Measurements from ENCODE around the gene DLG3.
"Not testable (repeated sequence)": the region's sequence is repeated elsewhere in the genome, so short reads cannot be mapped to it uniquely, and the experiment has no call there.

Gene DLG3
- 0 to 1.8 (median 0.03) reads per million in 17 experiments for total RNA-seq

DNA sequence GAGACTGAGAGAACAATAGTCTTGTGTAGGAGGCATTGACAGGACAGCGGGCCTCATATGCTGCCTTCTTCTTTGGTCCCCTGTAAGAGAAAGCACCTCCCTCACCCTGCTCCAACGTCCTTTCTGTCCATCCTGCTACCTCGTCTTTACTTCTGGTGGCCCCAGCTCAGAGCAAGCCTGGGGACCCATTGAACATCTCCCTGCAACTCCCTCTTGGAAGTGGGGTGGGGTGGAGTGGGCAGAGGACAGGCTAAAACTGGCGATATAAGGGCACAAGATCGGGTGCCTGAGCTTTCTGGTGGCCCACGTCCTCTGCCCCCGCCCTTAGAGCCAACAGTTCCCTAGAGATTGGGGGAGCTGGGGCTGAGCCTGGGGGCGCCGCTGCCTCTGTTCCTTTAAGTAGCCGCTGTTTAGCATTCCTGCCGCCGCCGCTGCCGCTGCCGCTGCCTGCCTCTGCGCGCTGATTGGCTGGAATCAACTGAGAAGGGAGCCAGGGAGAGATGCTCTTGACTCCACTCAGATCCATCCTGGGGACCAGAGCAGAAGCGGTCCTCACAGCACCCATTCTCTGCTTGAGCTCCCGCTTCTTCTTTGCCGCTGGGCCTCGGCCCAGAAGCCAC, at the start of gene DLG3:
DLG3 (plus strand) TSS at position 510 of the 620 bp plus-strand sequence. CDS start 367 bp downstream, outside the sequence.
- no peak for DNase-seq

DNA sequence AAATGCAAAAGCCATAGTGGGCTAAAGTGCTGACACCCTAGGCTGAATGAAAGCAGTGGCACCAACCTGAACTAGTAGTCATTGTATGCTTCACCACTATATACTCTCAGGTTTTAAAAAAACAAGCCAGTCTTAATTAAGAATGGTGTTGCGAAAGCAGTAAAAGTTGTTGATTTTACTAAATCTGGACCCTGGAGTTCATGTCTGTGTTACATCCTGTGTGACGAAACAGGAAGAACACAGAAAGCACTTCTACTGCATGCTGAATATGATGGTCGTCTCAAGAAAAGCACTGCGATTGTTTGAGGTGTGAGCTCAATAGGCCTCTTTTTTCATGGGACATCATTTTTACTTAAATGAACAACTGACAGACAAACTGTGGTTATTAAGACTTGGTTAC, 45.7 kb upstream of the DLG3 start:
- DNase-seq: peak in 2 of 4 experiments; percentile 16 to 40

DNA sequence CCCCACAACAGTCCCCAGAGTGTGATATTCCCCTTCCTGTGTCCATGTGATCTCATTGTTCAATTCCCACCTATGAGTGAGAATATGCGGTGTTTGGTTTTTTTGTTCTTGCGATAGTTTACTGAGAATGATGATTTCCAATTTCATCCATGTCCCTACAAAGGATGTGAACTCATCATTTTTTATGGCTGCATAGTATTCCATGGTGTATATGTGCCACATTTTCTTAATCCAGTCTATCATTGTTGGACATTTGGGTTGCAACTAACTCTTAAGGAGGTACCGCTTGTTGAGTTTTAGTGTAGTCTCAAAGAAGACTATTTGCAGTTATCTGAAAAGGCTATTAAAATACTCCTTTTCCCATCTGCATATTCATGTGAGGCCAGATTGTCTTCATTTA, 44.5 kb upstream of the DLG3 start:
- DNase-seq: not testable (repeated sequence)

DNA sequence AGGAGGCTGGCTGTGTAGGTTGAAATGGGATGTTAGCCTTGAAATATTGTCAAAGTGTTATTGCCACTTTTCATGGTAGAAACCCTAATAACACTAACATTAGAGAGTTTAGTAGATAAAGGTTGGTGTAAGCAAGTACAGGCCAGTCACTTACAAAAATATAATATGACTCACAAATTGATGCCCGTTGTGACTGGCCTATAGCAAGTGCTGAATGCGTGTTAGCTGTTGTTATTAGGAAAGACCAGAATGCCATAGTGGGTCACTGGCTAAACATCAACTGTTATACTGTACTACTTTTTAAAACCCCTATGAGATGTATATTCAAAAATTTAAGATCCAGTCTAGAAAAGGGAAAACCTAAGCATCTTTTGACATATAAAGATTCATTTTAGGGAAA, 41.9 kb upstream of the DLG3 start:
- no peak for DNase-seq

DNA sequence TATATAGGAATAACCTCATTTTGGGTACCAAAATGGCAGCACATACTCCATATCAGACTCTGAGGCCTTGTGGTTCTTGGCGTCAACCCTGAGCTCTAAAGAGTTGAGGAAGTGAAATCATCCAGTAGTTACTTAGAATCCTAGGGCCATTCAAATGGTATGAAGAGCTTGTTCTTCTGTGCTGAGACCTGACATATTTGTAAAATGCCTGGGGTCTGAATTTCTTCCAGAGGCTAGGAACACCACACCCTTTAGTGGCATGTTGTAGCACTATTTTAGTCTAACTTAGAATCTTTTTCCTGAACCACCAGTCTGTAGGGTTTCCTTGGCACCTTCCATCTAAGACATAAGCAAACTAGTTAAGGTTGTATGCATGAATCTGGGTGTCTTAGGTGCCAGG, 39.6 kb upstream of the DLG3 start:
- no peak for DNase-seq

DNA sequence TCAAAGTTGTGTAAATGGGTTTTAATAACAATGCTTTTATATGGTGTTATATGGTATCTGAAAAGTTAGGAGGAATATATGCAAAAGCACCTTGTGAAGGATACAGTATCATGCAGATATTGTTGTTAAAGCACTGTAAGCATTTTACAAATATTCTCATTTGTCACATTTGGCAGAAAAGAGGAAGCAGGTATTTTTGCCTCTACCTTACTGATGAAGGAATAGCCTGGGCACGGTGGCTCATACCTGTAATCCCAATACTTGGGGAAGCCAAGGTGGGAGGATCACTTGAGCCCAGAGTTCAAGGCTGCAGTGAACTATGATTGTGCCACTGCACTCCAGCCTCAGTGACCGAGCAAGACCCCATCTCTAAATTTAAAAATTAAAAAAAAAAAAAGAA, 33.7 kb upstream of the DLG3 start:
- no peak for DNase-seq

DNA sequence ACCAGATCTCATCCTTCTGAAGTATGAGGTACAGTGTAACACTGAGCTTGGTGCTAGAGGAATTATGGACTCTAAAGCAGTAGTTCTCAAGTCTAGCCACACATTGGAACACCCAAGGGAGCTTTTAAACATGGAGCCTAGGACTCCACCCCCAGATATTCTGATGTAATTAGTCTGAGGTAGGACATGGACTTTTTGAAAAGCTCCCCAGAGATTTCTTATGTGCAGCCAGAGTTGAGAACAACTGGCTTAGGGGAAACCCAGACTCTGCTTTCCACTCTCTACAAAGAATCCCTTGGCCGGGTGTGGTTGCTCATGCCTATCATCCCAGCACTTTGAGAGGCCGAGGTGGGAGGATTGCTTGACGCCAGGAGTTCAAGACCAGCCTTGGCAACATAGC, 33.2 kb upstream of the DLG3 start:
- DNase-seq: no peak

DNA sequence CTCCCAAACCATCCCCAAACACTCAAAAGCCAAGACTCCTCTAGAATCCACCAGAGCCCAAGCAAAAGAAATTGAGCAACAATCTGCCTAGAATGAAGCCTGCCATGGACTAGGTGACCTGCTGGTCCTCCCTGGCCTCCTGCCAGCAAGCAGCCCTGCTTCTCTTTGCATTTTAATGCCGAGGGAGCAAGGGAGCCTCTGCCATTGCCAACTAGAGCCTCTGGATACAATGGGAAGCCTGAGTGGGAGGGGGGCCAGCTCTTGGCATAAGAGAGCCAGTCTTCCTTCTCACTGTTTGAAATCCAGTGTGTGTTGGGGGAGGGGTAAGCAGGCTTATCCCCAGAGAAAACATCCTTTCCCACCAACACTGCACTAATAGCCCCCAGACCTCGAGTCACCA, 23.0 kb upstream of the DLG3 start:
- DNase-seq: no peak

DNA sequence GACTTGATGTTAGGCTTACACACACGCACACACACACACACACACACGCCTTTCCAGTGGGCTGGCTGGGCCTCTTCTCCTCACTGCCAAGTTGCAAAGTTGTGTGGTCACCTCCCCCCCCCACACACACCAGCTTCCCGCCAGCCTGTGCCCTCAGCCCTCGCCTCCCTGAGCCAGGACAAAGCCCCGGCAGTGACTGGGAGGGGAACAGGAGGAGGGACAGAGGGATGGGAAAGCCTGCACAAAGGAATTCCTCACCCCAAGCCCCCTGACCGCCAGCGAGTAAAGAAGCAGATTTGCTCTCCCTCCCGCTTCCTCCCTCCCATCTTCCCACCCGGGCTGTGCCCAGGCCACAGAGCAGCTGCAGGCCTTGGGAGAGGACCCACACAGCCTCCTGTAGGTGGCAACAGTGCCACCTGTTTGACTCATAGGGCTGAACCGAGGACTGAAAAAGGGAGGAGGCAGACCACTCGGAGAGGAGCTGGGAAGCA, 21.7 kb upstream of the DLG3 start, which contains the start of gene GDPD2:
GDPD2 (plus strand) TSS at position 464 of the 491 bp plus-strand sequence. CDS start 1,671 bp downstream, outside the sequence.
- no peak for DNase-seq

DNA sequence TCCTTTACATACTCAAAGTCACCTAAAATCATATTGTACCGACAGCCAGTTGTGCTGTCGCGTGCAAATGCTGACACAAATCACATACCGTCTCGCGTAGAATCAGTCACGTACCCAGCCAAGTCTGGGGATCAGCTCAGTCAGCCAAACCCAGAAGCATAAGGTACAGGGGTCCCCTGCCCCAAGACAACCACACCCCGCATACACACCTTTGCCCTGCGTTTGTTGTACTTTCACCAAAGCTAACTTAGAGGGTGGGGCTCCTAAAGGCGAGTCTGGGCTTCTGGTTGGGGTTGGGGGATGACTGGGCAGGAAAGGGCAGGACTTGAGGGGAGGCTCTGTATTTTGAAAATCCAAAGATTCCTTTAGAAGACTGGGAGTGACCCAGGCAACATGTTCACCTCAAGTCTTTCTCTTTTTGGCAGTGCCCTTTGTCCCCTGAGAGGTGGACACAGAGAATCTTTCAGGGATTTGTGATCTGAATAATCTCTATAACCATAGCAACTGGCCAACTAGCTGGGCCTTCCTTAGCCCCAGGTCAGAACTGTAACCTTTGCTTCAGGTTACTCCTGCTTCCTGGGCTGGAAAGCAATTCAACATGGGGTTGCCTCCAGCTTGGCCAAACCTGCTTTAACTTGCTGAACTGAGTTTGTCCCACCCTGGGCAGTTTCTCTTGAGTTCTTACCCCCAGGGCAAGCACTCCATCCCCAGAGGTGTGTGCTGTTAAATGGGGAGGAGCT, 20.5 kb upstream of the DLG3 start:
- no peak for DNase-seq

DNA sequence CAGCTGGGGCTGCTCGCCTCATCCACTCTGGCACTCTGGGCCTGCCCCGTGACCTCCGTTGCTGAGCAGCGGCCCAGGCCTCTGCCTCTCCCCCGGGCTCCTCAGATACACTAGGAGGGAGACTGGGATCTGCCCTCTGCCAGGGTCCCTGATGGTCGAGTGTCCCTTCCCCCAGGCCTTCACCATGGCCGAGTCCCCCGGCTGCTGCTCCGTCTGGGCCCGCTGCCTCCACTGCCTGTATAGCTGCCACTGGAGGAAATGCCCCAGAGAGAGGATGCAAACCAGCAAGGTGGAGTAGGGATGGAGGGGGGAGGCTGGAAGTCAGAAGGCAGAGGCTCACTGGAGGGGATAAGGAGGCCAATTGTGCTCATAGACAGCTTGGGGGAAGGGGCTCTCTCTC, 19.8 kb upstream of the DLG3 start:
- DNase-seq: no peak

DNA sequence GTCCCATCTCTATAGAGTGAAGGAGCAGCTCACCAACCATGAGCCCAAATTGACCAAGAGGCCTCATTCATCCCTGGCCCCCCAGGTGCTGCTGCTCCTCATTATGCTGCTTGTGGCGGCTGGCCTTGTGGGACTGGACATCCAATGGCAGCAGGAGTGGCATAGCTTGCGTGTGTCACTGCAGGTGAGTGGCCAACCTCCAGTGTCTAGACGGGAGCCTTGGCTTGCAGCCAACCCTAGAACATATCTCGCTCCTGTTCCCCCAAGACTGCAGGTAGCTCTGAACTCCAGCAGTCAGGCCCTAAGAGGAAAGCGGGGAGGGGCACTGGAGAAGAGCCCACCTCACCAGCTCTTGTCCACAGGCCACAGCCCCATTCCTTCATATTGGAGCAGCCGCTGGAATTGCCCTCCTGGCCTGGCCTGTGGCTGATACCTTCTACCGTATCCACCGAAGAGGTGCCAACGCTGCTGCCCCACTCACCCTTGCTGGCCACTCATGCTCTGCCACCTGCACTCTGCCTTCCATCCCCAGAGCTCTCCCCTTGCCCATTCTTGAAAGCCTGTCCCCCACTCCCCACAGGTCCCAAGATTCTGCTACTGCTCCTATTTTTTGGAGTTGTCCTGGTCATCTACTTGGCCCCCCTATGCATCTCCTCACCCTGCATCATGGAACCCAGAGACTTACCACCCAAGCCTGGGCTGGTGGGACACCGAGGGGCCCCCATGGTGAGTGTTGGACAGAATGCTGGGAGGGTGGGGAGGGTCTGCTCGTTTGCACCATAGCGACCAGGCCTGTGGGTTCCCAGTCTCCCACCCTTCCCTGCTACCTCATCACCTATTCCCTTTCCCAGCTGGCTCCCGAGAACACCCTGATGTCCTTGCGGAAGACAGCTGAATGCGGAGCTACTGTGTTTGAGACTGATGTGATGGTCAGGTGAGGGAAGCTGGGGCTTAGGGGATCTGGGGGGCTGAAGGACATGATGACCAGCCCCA, 18.1 kb upstream of the DLG3 start:
- DNase-seq: no peak

DNA sequence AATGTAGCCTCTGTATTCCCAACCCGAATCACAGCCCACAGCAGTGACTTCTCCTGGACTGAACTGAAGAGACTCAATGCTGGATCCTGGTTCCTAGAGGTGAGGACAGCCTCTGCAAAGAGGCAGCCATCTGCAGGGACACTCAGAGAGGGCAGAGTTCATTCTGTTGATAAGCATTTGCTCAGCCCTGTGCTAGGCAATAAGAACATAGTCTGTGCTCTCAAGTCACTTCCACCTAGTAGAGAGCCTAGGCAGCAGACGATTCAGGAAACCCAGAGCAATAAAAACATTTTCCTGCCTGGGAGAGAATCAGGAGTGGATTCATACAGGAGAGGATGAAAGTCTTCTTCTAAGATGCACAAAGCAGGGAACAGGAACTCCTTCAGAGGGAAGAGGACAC, 17.3 kb upstream of the DLG3 start:
- no peak for DNase-seq

DNA sequence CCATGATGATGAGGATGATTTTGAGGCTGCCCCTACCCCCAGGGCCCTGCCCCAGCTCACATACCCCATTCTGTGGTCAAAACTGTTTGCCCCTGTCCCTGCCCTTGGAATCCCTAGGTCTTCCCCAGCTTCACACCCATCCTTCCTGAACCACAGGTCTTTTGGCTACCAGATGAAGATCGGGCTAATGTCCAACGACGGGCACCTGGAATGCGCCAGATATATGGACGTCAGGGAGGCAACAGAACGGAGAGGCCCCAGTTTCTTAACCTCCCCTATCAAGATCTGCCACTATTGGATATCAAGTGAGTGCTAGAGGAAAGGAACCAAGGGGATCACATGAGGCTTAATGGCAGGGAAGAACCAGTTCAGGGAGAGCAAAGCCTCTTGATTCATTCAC, 14.9 kb upstream of the DLG3 start:
- DNase-seq: no peak

DNA sequence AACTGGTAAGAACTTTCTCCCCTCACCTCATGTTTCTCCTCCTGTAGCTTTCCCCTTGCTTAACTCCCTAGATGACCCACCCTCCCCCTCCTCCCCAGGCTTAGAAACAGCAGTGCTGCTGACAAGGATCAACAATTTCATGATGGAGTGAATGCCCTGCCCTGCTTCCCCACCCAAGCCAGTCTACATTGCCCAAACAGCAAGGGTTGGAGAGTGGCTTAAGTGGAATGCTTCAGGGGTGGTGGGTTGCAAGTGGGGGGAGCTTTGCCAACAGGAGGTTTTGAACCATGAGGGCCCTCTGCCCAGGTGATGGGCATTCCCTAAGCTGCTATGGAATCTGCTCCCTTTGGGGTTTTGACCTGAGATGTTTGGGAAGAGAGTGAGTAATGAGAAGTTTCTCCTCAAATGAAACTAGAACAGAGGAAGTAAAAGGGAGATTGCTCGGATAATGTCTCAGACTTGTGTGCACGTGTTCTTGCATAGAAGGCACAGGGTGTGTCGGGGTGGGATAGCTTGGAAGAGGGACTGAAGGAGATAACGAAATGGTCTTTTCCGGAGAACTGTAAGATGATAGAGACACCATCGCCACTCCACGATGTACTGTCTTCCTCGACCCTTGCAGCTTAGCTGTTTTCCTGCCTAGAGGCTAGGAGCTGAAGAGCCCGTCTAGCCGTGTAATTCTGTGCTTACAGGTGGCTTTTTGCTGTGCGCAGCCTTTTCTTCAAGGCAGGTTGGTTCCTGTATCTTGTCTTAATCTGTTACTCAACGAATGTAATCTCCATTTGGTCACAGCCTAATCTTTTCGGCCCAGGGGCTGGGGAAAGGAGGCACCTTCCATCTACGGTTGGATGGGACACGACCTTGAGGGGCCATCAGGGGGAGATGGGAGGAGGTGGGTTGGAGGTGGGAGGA, 11.4 kb upstream of the DLG3 start:
- DNase-seq: peak in 2 of 4 experiments; percentile 4 to 28

DNA sequence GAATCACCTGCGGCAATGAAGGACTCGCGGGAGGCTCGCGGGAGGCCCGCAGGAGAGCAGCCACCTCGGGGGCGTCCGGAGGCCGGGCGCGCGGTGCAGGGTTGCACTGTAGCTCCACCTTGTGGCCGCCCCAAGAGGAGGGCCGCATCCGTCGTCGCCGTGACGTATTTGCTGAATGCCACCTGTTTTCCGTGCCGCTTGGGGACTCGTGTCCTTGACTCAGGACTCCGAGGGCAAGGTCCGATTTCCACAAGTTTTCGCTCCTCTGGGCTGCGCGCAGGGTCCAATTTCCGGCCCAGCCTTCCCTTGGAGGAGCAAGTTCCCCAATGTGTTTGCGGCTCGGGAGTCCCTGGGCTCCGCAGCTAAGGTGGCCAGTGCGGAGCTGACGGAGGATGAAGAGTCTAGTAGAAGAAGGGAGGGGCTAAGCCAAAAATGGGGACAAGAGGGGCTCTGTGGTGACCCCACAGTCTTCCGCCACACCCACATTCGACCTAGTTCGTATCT, 10.7 kb upstream of the DLG3 start:
- DNase-seq: peak; percentile 58 to 73 (median 64)

DNA sequence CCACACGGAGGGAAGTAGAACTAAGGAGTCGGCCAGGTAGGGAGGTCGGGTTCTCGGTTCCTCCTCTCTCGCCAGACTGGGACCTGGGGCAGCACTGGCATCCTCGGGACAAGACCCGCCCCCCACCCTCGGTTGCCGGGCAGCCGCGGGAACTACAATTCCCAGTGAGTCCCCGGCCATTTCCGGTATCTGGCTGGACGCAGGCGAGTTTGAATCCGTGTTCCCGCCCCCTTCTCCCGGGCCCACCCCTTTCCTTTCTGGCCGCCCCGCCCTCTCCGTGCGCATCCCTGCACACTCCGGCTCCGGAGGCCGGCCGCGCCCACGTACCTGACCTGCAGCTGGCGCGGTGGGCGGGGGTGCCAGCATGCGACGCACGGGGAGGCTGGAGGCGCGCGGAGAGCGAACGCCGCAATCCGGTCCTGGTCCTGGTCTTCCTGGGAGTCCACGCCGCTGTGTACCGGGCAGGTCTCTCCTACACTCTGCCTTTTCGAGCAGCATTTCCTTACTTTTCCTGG, 10.2 kb upstream of the DLG3 start:
- DNase-seq: peak; percentile 61 to 85 (median 74)

DNA sequence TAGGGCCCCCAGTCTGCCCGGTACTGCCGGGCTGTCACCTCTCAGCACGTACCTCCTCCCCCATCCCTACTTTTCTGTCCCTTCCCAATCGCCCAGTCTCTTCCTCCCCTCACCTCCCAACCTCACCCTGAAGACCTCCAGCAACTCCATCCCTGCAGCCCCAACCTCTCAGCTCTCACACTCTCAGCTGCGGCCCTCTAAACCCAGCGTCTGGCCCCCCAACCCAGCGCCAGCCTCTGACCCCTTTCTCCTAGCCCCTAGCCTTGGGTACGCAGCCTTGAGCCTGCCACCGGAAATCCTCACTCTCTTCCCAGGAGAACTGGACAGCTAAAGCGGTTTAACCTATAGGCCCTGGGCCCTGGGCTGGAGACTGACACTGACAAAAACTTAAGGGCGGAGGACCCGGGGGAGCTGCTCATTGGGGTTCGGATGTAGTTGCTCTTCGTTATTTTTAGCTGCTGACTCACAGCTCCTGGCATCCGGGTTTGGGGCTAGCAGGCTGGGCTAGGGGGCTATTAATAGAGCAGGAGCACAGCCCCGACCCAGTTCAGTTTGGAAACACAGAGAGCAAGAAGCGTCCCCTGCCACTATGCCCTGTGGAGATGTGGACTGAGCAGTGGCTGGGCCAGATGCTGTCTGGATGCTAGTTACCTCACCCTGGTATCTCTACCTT, 9.6 kb upstream of the DLG3 start:
- no peak for DNase-seq

DNA sequence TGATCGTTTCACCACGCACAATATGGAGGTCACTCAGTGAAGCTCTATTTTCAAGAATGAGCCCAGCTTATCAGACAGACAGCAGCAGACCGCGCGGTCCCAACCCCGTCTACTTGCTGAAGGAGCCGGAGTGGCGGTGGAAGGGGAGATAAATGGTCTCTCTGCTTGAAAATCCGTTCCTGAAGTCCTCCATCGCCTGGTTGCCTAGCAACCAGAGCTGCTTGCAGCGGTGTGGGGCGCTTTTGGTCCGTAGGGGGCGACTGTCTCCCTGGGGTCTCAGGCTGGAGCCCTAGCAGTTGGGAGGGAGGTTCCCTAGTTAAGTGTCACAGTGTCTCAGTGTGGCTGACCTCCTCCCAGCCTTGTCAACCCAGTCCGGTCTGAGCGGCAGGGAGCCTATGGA, 8.3 kb upstream of the DLG3 start:
- no peak for DNase-seq

DNA sequence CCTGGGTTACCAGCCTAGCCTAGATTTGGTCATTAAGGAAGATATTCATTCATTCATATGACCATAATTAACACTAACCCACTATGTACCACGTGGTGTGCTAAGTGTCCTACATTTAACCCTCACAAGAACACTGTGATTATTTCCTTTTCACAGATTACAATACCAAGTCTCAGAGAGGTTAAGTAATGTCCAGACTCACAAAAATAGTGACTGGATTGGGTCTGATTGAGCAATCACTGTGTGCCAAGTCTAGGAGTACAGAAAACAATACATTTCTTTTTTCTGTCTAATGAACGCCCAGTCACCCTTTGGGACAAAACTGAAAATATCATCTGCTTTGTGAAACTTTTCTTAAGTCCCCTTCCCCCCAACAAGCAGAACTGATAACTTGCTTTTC, 7.6 kb upstream of the DLG3 start:
- DNase-seq: peak in 3 of 4 experiments; percentile 3 to 37 (median 25)

Data from suppressor macrophage (primary cell).